GM10847 (cell line): ENCODE results near the gene TMEM129.
A peak's percentile ranks its signal among the peaks of the same experiment; 100 is the strongest.

Source experiments
- POLR2A ChIP-seq: IDR thresholded peaks from 2 replicates; pipeline ENCODE4 v1.6.1; 2011; ENCODE audit not compliant: insufficient read length; ENCODE audit errors: extremely low read depth

TMEM129 gene

GRCh38 chr4:1721666-1722550, 785 bp upstream of the TMEM129 start:
- no peak for TF ChIP-seq POLR2A

DNA sequence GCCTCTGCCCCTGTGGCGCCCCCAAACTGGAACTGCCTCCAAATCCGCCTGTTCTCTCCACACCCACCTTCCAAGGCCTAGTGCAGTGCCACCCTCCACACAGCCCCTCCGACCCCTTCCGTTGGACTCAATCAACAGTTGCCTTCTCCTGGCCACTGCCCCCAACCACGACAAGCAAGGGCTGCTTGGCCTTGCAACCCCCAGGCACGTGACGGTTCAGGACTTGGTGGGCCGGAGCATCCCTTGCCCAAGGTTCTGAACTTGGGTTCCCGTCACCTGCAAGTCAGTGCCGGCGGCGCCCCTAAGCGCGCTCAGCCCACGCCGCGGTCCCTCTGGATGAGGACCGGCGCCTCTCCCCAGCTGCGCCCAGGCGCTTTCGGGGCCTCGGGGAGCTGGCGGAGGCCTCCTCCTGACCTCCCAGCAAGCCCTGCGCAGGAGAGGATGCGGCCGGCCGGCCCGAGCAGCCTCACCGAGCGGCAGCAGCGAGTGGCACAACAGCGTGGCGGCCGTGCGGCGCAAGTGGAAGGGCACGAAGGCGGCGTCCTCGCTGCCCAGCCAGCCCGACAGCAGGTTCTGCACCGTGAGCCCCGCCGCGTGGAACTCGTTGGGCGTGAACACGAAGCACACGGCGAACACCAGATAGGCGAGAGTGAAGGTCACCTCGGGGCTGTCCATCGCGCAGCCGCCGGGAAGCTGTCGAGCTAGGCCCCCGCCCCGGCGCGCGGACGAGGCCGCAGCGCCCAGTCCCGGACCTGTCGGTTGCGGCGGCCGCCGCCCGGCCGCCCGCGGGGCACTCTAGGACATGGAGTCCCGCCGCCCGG, 750 bp downstream of the TMEM129 start:
- TF ChIP-seq POLR2A, result peak; percentile 42

DNA sequence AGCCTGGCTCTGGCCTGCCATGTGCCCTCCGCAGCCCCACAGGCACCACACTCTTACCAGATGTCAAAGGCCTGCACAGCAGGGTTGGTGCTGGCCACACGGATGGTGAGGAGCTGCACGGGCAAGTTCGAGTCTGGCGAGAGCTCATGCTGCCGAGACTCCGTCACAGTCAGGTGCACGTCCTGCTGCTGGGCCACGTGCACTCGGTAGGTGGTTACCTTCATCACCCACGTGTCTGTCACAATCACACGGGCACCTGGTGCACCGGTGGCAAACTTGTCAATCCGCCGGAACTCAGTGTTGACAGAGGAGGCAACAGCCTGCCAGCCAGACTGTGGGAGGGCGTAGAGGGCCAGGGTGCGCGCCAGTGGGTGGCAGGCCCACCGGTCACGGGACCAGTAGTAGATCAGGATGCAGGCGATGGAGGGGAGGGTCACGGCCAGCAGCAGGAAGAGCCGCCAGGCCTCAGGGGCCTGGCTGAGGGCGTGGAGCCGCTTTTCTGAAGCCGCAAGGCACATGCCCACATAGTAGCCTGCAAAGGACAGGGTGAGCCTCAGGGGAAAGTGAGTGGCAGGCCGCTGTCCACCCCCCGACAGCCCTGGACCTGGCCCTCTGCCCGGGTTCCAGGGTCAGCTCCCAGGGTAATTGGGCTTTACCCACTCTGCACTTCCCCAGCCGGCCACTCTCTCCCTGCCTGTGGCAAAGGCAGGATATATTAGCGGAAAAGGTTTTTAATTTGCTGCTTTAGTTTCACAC, 2.9 kb downstream of the TMEM129 start:
- no peak for TF ChIP-seq POLR2A

DNA sequence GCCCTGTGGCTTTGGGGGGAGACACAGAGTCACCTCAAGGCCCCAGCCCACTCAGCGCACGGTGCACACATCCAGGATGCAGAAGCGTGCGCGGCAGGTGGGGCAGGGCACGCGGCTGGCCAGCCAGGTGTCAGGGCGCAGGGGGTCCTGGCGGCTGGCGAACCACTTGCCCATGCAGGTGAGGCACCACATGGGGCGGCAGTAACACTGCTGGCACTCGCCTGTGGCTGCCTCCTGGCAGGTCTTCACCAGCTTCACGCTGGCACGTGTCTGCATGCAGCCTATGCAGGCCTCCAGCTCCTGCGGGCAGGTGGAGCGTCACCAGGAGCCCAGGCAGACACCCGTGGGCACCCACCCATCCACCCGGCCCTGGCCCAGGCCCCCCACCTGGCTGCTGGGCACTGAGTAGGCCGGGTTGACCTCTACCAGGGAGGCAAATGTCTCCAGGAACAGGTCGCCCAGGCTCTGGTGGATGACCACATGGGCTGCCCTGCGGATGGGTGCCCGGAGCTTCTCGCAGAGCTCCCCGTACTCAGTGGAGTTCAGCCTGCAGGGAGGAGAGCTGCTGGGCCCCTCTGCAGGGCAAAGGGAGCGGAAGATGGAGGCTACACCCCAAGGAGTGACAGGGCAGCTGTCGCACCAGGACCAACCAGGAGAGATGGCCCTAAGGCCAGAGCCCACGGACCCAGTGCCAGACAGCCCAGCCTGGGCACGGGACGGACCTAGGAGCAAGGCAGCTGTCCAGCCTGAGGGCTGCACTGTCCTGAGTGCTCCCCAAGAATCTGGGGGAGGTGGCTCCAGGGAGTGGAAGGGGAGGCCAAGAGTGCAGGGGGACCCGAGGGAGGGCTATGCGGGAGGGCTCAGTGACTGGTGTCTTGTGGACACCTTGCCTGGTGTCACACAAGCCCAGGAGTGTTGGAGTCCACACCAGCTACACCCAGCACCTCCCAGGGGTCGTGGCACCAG, 3.7 kb downstream of the TMEM129 start:
- TF ChIP-seq POLR2A, result no peak

DNA sequence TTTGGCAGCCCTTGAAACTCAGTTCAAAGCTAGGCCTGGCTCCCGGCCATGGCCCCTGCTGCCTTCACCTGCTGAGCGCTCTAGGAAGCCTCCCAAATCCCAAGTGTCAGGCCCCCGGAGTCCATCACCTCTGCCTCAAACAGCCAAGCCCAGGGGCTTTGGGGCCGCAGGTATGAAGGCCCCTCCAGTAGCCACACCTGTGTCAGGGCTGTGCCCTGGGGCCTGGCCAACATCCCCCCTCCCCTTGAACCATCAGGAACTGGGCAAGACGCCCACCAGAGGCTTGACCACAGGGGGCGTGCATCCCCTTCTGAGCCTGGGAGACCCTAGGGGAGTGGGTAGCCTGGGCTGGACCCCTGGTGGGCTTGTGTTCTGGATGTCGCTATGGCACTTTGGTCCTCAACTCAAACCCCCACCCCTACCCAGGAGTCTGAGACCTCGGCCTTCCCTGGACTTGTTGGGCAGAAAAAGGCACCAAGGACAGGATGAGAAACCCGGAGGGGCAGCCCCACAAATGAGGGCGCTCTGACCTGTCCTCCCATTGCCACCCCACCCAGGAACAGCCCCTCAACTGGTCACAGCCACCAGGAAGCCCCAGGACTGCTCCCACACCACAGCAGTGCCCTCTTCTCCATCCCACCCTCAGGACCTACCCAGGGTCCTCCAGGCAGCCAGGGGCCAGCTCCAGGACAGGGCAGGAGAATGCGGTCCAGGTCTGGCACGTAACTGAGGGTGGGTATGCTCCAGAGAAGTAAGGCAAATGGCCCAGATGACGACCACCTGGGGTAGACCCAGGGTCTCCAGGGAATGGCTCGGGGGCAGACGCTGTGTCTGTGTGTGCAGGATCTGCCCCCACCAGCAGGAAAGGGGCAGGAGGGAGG, 4.8 kb downstream of the TMEM129 start:
- TF ChIP-seq POLR2A, result no peak

DNA sequence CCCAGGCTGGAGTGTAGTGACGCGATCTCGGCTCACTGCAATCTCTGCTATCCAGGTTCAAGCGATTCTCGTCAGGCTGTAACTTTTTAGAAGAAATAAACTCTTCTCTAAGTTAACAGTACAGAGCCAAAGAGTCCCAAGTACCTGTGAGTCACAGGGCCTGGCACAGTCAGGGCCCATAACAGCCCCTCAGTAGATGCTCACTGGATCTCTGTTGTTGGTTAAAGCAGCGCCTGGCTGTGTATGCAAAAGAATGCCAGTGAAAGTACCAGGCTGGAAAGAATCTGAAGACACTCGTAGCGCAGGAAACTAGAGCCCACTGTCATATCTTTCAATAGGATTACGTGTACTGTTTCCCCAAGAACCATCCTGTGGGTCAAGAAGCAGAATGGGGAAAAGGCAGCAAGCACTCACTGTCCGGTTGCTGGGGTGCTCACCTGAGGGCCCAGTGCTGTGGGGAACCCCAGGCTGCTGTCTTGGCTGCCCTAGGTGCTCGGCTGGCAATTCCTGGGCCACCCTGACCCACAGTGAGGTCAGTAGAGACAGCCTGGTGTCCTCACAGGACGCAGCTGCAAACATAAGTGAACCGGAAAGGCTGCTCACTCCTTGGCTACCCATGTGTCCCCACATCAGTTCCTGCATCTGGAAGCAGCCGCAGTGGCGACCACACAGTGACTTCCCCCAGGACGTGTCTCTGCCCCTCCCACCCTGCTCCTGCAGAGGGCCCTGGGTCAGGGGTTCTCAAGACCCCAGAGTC, 5.9 kb downstream of the TMEM129 start:
- no peak for TF ChIP-seq POLR2A

DNA sequence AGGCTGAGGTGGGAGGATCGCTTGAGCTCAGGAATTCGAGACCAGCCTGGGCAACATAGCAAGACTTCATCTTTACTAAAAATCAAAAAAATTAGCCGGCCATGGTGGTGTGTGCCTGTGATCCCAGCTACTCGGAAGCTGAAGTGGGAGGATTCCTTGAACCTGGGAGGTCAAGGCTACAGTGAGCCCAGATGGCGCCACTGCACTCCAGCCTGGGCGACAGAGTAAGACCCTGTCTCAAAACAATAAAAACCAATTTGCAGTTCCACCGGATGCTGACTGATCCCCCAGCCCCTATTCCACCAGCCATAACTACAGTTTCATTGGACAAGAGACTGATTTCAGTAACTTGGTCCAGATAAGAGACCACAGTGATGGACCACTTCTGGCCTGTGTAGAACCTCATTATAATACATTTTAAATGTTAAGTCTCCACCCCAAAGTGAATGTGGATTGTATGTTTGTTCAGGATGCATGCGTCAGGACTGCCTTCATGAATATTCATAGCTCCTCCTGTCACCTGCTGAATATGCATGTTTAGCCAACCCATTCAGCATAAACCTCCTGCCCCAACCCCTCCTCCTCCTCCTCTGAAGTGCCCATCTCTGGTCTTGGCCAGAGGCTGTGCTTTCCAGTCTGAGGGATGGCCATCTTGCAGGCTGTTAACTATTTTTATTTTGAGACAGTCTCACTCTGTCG, 6.7 kb downstream of the TMEM129 start:
- TF ChIP-seq POLR2A, result no peak

DNA sequence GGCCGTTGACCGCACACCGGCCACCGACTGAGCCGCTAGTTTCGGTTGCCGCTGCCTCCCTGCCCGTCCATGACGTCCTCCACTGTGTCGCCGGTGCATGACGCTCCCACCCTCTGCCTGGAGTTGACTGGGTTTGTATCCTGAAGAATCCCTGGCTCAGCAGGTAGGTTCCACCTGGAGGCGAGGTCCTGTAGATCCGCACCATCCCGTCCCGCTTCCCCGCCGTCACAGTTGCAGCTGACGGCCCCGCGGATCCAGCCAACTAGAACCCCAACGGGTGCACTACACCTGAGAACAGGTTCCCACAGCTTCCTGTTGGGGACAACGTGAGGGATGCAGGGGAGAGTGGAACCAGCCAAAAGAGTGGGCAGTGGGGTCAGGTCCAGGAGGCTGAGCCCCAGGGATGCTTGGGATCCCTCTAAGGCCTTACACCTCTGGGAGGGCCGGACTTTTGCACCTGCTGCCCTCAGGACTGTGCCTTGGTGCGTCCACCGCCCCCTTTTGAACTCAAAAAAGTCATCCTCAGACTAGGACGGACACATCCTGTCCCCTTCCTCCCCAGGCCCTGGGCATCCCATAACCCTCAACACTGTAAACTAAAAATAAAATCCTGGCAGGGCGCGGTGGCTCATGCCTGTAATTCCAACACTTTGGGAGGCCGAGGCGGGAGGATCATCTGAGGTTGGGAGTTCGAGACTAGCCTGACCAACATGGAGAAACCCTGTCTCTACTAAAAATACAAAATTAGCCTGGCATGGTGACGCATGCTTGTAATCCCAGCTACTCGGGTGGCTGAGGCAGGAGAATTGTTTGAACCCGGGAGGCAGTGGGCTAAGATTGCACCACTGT, 7.9 kb downstream of the TMEM129 start:
- no peak for TF ChIP-seq POLR2A

DNA sequence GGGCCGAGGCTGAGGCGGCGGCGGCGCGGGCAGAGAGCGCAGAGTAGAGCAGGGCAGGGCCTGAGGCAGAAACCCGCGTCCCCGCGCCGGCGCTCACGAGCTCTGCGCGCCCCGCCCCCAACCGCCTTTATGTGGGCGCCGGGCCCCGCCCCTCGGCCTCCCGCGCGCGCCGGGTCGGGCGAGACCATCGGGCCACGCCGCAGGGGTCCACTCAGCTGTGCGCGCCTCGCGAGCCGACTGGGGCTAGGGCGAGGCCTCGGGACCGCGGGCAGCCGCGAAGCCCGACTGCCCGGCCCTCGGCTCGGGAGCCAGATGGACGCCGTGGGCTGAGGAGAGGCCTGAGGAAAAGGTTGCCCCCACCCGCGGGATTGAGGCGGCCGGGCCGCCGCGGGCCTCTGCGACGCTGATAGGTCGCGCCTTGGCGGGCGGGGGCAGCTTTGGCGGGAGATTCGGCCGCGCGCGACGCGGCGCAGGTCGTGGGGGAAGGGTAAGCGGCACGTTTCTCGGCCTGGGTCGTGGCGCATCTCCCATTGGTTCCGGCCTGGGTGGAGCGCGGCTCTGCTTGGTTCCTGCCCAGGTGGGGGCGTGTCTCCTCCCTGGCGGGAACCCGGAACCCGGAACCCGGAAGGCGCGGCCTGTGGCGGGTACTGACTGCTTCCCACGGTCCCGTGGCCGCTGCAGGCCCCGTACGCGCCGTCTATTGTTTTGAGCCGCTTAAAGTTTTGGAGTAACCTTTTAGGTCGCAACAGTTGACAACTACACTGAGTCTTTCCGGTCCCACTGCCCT, 8.7 kb downstream of the TMEM129 start, which contains the start of gene SLBP:
Gene SLBP (minus strand): TSS at position 104 of the 787 bp plus-strand sequence. CDS start 131 bp downstream, outside the sequence.
- peak; percentile 97 for TF ChIP-seq POLR2A

DNA sequence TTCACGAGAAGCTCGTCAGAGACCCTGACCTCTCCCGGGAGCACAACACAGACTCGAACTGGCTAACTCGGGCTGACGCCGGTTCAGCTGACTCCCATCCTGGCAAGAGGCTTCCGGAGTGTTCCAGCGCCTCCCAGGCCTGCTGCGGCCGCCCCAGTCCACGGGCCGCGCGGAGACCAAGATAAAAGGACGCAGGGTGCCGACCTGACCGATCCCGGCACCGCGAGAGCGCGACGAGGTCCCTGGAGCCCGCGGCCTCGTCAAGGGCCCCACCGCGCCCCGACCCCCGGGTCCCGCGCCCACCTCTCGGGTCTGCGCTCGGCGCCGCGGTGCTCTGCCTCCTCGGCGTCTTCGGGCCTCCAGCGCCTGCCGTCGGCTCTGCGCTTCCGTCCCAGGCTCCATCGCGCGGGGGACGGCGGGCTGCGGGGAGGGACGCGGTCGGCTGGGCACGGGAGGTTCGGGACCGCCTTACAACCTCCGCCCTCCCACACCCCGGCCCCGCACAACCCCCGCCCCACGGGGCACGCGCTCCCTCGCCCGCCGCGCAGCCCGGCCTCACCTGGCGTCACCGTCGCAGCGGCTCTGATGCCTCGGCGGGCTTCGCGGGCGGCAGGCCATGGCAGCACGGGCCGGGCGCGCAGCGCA, 9.4 kb downstream of the TMEM129 start:
- no peak for TF ChIP-seq POLR2A

- no peak for TF ChIP-seq POLR2A
Measured at GRCh38 chr4:1711055-1711570, 10.0 kb downstream of the TMEM129 start.
